ENCODE measurements around the gene ZBTB4.

ZBTB4 gene

DNA sequence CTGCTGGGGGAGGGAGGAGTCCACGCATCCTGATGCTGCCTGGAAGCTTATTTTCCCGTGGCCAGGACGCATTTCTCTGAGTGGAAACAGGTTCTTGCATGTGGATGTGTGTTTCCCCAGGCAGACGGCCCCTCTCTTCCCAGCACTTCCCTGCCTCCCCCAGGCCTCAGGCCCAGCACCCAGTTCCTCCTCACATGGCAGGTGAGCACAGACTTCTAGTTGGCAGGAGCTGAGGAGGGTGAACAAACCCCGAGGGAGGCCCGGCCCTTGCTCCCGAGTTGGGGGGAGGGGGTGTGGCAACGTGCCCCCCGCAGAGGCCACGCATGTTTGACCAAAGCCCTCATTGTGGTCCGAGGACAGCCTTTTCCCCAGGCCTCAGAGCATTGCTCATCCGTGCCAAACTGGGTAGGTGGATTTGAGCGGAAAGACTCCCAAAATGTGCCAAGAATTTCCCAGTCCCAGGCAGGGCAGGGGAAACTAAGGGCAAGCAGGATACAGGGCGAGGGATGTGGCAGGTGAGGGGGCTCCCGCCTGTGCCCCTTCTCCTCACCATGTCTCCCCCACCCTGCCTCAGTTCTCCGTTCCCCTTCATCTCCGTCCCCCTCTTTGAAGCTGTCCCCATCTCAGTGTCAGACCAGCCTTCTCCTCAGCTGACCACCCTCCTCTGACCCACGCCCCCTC, 60.8 kb downstream of the ZBTB4 start:
- DNase-seq: no peak
- TF ChIP-seq POLR2A (IDR thresholded peaks at IDR 0.05; ENCODE audit: low read length) (no peak), GATA1 (IDR thresholded peaks at IDR 0.05; ENCODE audit: low read depth, low read length) (no peak)

DNA sequence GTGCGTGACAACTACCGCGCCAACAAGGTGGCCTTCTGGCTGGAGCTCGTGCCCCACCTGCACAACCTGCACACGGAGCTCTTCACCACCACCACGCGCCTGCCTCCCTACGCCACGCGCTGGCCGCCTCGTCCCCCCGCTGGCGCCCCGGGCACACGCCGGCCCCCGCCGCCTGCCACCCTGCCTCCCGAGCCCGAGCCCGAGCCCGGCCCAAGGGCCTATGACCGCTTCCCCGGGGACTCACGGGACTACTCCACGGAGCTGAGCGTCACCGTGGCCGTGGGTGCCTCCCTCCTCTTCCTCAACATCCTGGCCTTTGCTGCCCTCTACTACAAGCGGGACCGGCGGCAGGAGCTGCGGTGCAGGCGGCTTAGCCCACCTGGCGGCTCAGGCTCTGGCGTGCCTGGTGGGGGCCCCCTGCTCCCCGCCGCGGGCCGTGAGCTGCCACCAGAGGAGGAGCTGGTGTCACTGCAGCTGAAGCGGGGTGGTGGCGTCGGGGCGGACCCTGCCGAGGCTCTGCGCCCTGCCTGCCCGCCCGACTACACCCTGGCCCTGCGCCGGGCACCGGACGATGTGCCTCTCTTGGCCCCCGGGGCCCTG, 62.3 kb downstream of the ZBTB4 start:
- DNase-seq: no peak
- TF ChIP-seq POLR2A (IDR thresholded peaks at IDR 0.05; ENCODE audit: low read length) (no peak), GATA1 (IDR thresholded peaks at IDR 0.05; ENCODE audit: low read depth, low read length) (no peak)

DNA sequence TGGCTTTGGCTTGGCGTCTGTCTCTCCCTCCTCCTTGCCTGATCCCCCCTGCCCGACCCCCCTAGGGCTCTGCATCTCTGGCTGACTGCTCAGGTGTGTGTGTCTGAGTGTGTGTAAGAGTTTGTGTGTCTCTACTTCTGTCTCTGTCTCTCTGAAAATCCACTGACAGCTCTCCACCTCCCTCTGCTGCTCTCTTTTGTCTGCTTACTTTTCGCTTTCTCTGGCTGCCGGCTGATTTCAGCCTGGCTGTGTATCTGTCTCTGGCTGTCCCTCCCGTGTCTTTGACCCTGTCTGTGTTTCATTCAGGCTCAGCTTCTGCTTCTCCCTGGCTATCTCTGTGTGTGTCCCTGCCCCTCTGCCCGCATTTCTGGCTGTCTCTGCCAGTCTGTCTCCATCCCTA, 63.1 kb downstream of the ZBTB4 start:
- TF ChIP-seq GATA1 (IDR thresholded peaks at IDR 0.05; ENCODE audit: low read depth, low read length) (no peak), POLR2A (IDR thresholded peaks at IDR 0.05; ENCODE audit: low read length) (no peak)
- DNase-seq: no peak

DNA sequence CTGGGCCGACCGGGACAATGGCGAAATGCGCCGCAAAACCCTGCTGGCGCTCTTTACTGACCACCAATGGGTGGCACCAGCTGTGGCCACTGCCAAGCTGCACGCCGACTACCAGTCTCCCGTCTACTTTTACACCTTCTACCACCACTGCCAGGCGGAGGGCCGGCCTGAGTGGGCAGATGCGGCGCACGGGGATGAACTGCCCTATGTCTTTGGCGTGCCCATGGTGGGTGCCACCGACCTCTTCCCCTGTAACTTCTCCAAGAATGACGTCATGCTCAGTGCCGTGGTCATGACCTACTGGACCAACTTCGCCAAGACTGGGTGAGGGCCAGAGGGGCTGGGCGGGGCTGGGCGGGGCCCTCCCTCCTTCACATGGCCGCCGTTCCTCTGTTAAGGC, 63.6 kb downstream of the ZBTB4 start:
- no peak for DNase-seq
- TF ChIP-seq GATA1 (IDR thresholded peaks at IDR 0.05; ENCODE audit: low read depth, low read length): no peak
- TF ChIP-seq POLR2A (IDR thresholded peaks at IDR 0.05; ENCODE audit: low read length): no peak

DNA sequence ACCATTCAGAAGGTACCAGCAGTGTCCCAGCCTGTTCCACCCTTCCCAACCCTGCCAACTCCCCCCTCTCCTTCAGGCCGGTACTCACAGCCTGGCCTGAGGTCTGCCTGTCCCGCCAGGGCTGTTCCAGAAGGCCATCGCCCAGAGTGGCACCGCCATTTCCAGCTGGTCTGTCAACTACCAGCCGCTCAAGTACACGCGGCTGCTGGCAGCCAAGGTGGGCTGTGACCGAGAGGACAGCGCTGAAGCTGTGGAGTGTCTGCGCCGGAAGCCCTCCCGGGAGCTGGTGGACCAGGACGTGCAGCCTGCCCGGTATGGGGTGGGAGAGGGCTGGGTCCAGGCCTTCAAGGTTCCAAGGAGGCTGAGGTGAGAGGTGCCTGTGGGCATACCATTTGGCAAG, 64.6 kb downstream of the ZBTB4 start:
- TF ChIP-seq GATA1 (IDR thresholded peaks at IDR 0.05; ENCODE audit: low read depth, low read length): no peak
- TF ChIP-seq POLR2A (IDR thresholded peaks at IDR 0.05; ENCODE audit: low read length): no peak

DNA sequence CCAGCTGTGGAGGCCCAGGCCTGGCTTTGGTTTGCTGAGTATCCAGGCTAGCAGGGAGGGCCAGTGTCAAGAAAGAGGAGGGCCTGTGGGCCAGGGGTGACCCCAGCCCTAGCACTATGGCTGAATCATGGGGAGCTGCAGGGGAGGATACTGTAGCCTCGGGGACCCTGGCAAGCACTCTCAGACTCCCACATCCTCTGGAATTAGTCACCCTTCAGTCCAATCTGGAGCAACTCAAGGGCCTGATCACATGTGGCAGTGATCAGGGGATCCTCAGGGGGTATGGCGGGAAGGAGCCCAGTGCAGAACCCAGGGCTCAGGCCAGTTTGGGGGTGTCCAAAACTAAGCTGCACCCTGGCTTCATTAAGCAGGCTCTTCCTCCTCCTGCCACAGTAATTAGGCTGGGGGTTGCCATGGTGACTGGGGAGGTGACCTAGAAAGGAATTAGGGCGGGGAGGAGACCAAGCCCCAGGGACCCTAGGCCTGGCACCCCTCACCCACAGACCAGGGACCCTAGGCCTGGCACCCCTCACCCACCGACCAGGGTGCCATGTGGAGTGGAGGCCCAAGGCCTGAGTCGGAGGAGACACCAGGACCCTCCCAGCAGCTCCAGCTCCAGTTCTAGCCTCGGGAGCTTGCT, 66.0 kb downstream of the ZBTB4 start:
- no peak for DNase-seq

More for the DNA sequence above, 64.6 kb downstream of the ZBTB4 start:
- no peak for DNase-seq

GRCh38 chr17:7411427-7411750, 68.0 kb downstream of the ZBTB4 start:
- TF ChIP-seq GATA1 (IDR thresholded peaks at IDR 0.05; ENCODE audit: low read depth, low read length) (no peak), POLR2A (IDR thresholded peaks at IDR 0.05; ENCODE audit: low read length) (no peak)
- no peak for DNase-seq

More for the DNA sequence above, 66.0 kb downstream of the ZBTB4 start:
- TF ChIP-seq GATA1 (IDR thresholded peaks at IDR 0.05; ENCODE audit: low read depth, low read length) (no peak), POLR2A (IDR thresholded peaks at IDR 0.05; ENCODE audit: low read length) (no peak)

DNA sequence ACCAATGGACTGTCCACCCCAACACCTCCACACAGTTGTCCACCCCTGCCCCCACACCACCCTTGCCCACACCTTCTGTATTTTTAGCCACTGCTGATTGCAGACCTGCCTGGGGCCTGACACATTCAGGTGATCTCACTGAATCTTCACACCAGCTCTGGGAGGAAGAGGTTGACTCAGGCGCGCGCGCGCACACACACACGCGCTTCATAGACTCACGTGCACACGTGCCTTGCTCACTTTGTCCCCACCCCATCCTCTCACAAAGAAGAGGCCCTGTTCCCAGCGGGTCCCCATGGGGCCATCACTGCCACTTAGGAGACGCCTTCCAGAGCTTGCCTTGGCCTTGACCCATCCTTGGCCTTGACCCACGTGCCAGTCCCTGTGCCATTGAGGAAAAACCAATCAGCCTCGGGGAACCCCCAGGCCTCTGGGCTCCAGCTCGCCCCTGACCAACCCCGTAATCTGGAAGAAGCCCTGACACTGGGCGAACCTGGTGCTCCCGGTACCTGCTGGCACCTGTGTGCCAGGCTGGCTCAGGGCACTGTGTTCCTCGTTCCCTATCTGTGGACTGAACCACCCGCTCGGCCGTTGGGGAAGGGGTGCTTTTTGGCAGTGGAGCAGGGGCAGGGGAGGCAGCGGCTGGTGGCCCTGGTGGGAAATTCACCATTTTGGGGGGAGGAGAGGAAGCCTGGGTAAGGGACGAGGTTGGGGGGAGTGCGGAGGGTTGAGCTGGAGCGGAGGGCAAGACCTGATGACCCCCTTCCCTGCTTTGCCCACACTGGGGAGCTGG, 68.6 kb downstream of the ZBTB4 start:
- no peak for DNase-seq
- TF ChIP-seq GATA1 (IDR thresholded peaks at IDR 0.05; ENCODE audit: low read depth, low read length) (no peak), POLR2A (IDR thresholded peaks at IDR 0.05; ENCODE audit: low read length) (no peak)

DNA sequence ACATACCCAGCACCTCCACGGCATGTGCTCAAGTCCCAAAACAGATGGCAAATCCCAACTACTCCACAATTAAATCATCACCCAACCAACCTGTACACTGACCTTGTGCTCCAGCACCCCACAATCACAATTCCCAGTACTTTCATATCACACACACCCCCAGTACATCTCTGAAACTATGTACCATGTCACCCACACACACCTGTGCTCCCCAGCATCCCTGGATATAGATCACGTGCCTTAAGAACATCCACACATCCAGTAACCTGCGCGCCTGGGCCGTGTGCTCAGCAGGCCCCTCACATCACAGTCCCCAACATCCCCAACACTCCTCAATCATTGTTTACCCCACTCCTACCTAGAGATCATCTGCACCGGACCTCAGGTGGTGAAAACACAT, 69.7 kb downstream of the ZBTB4 start:
- no peak for DNase-seq

More for the DNA sequence above, 69.7 kb downstream of the ZBTB4 start:
- no peak for TF ChIP-seq POLR2A (IDR thresholded peaks at IDR 0.05; ENCODE audit: low read length)
- no peak for TF ChIP-seq GATA1 (IDR thresholded peaks at IDR 0.05; ENCODE audit: low read depth, low read length)
